H9 (cell line): Measurements from ENCODE around the gene KLHL41. TPM values are rescaled to one million over a fixed set of nuclear protein-coding genes. Genes with fewer than 3 reads are reported as not detected.

Source experiments
- DNase-seq: peaks from one replicate; pipeline ENCODE4 v3.0.0-alpha.2; 2017
- H2AFZ ChIP-seq: one replicate; pipeline ENCODE4 v1.6.1; 2013; ENCODE audit warnings: mild to moderate bottlenecking, low read length, control low read depth, moderate library complexity
- H2AK5ac ChIP-seq: 2 replicates; pipeline ENCODE4 v1.6.1; 2013; ENCODE audit warnings: low read length, control low read depth, mixed read lengths; ENCODE audit not compliant: insufficient read length
- H2BK120ac ChIP-seq: one replicate; pipeline ENCODE4 v1.6.1; 2013; ENCODE audit warnings: low read depth, mild to moderate bottlenecking, low read length, control low read depth, inconsistent platforms; ENCODE audit not compliant: poor library complexity, severe bottlenecking
- H2BK12ac ChIP-seq: 2 replicates; pipeline ENCODE4 v1.6.1; 2013; ENCODE audit warnings: low read length, control low read depth, mixed read lengths, low read depth; ENCODE audit not compliant: insufficient read length
- H2BK15ac ChIP-seq: 2 replicates; pipeline ENCODE4 v1.6.1; 2013; ENCODE audit warnings: low read depth, low read length, control low read depth
- H2BK20ac ChIP-seq: one replicate; pipeline ENCODE4 v1.6.1; 2013; ENCODE audit warnings: low read depth, mild to moderate bottlenecking, low read length, control low read depth, inconsistent platforms; ENCODE audit not compliant: poor library complexity, severe bottlenecking
- H2BK5ac ChIP-seq: 2 replicates; pipeline ENCODE4 v1.6.1; 2013; ENCODE audit warnings: low read length, control low read depth, mixed read lengths; ENCODE audit not compliant: insufficient read length
- H3K14ac ChIP-seq: 2 replicates; pipeline ENCODE4 v1.6.1; 2013; ENCODE audit warnings: low read length, control low read depth; ENCODE audit not compliant: insufficient read depth
- H3K18ac ChIP-seq: 2 replicates; pipeline ENCODE4 v1.6.1; 2013; ENCODE audit warnings: low read depth, mild to moderate bottlenecking, mixed read lengths, low read length, control low read depth; ENCODE audit not compliant: insufficient read length
- H3K23ac ChIP-seq: 2 replicates; pipeline ENCODE4 v1.6.1; 2013; ENCODE audit warnings: low read length, control low read depth, mixed read lengths, low read depth; ENCODE audit not compliant: insufficient read length
- H3K23me2 ChIP-seq: 2 replicates; pipeline ENCODE4 v1.6.1; 2013; ENCODE audit warnings: low read depth, mild to moderate bottlenecking, mixed read lengths, low read length, control low read depth; ENCODE audit not compliant: insufficient read length, poor library complexity, severe bottlenecking
- H3K27ac ChIP-seq: 2 replicates; pipeline ENCODE4 v1.5.1; 2013; ENCODE audit warnings: low read length, control low read depth, mixed read lengths, low read depth; ENCODE audit not compliant: insufficient read length
- H3K27me3 ChIP-seq: 2 replicates; pipeline ENCODE4 v1.6.1; 2013; ENCODE audit warnings: low read length, control low read depth, inconsistent platforms; ENCODE audit not compliant: insufficient read depth
- H3K4ac ChIP-seq: 2 replicates; pipeline ENCODE4 v1.6.1; 2013; ENCODE audit warnings: low read depth, mild to moderate bottlenecking, control low read depth, inconsistent platforms, low read length, moderate library complexity
- H3K4me1 ChIP-seq: 2 replicates; pipeline ENCODE4 v1.6.1; 2013; ENCODE audit warnings: low read length, control low read depth, inconsistent platforms; ENCODE audit not compliant: insufficient read depth
- H3K4me2 ChIP-seq: 2 replicates; pipeline ENCODE4 v1.6.1; 2013; ENCODE audit warnings: low read length, control low read depth, mixed read lengths; ENCODE audit not compliant: insufficient read length, insufficient read depth
- H3K56ac ChIP-seq: 2 replicates; pipeline ENCODE4 v1.6.1; 2013; ENCODE audit warnings: low read depth, mild to moderate bottlenecking, mixed read lengths, low read length, control low read depth; ENCODE audit not compliant: insufficient read length
- H3K79me1 ChIP-seq: 2 replicates; pipeline ENCODE4 v1.6.1; 2013; ENCODE audit warnings: low read depth, mild to moderate bottlenecking, moderate library complexity, low read length, control low read depth, inconsistent platforms; ENCODE audit not compliant: insufficient read depth, poor library complexity, severe bottlenecking
- H3K79me2 ChIP-seq: 2 replicates; pipeline ENCODE4 v1.6.1; 2013; ENCODE audit warnings: low read length, control low read depth, inconsistent platforms; ENCODE audit not compliant: insufficient read depth
- H3K9ac ChIP-seq: 2 replicates; pipeline ENCODE4 v1.6.1; 2013; ENCODE audit warnings: low read length, control low read depth, mixed read lengths; ENCODE audit not compliant: insufficient read length; ENCODE audit errors: extremely low read depth
- H3K9me3 ChIP-seq: one replicate; pipeline ENCODE4 v1.6.1; 2013; ENCODE audit warnings: low read depth, low read length, inconsistent platforms; ENCODE audit not compliant: control insufficient read depth
- H3T11ph ChIP-seq: one replicate; pipeline ENCODE4 v1.6.1; 2013; ENCODE audit warnings: mild to moderate bottlenecking, low read length, control low read depth, inconsistent platforms
- H4K20me1 ChIP-seq: one replicate; pipeline ENCODE4 v1.6.1; 2013; ENCODE audit not compliant: control insufficient read depth, insufficient read length, insufficient read depth
- H4K5ac ChIP-seq: 2 replicates; pipeline ENCODE4 v1.6.1; 2013; ENCODE audit warnings: low read depth, mild to moderate bottlenecking, mixed read lengths, low read length, control low read depth; ENCODE audit not compliant: insufficient read length
- H4K8ac ChIP-seq: replicated peaks from 2 replicates; pipeline ENCODE4 v1.6.1; 2013; ENCODE audit warnings: low read length, control low read depth, mixed read lengths, low read depth; ENCODE audit not compliant: insufficient read length
- H4K91ac ChIP-seq: 2 replicates; pipeline ENCODE4 v1.6.1; 2013; ENCODE audit warnings: low read depth, mild to moderate bottlenecking, moderate library complexity, mixed read lengths, low read length, control low read depth; ENCODE audit not compliant: insufficient read length
- H3K27ac Mint-ChIP-seq, 3 experiments: 2 replicates in 2 of 3; 3 replicates in 1 of 3; pipeline ENCODE4 v1.8.0; 2020 to 2021; ENCODE audit warnings: mixed read lengths in 3 of 3, mild to moderate bottlenecking in 1 of 3, moderate library complexity in 1 of 3
- H3K27me3 Mint-ChIP-seq: 2 replicates; pipeline ENCODE4 v1.8.0; 2021; ENCODE audit warnings: low read depth, mild to moderate bottlenecking, moderate library complexity, mixed read lengths
- H3K36me3 Mint-ChIP-seq, 3 experiments: 2 replicates in 2 of 3; 3 replicates in 1 of 3; pipeline ENCODE4 v1.8.0; 2020 to 2021; ENCODE audit warnings: low read depth in 3 of 3, mixed read lengths in 3 of 3; ENCODE audit not compliant: insufficient read depth in 1 of 3
- H3K4me1 Mint-ChIP-seq, 2 experiments: 2 replicates each; pipeline ENCODE4 v1.8.0; 2020; ENCODE audit warnings: mixed read lengths in 2 of 2
- H3K4me3 Mint-ChIP-seq, 2 experiments: 2 replicates in 1 of 2; 3 replicates in 1 of 2; pipeline ENCODE4 v1.8.0; 2020 to 2021; ENCODE audit warnings: mild to moderate bottlenecking in 2 of 2, mixed read lengths in 2 of 2, moderate library complexity in 1 of 2
- H3K9me3 Mint-ChIP-seq, 2 experiments: 2 replicates in 1 of 2; 3 replicates in 1 of 2; pipeline ENCODE4 v1.8.0; 2020; ENCODE audit warnings: mild to moderate bottlenecking in 2 of 2, mixed read lengths in 2 of 2, moderate library complexity in 1 of 2
- CTCF ChIP-seq: fragments of 200-600 bp; sonication (generic); conservative IDR thresholded peaks from 3 replicates; pipeline ENCODE4 v1.8.0; 2021; ENCODE audit warnings: antibody characterized with exemption, mild to moderate bottlenecking
- WGBS: extraction: QIAGEN DNeasy Blood & Tissue Kit; methylation state at CpG from one replicate; pipeline ENCODE4 v1.1.7; 2013; ENCODE audit warnings: missing lambda C conversion rate, low lambda C conversion rate, mixed read lengths; ENCODE audit not compliant: insufficient read length; ENCODE audit errors: extremely low coverage; 5-methylcytosine and 5-hydroxymethylcytosine counted together
- total RNA-seq: library from RNA; stranded (reverse); gene quantifications from 2 replicates; pipeline ENCODE4 v1.2.1, GENCODE V29; 2021

The KLHL41 gene
- total RNA-seq, 1 experiment from 2014 or later, result not detected

DNA sequence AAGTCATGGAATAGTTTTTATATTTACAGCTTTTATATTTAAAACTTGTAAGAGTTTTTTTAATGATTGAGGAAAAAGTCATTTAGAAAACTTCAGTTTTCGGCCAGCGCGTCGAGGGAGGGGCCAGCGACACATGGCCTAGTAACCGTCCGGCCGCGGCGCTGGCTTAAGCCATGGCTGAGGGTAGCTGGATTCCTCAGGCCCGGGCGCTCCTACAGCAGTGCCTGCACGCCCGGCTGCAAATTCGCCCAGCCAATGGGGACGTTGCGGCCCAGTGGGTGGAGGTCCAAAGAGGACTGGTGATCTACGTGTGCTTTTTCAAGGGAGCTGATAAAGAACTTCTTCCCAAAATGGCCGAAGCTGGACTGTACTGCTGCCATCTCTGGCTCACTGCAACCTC is 4.9 kb upstream of the KLHL41 start:
- H3K4me1 Mint-ChIP-seq, result peaks cover 6 to 9% of the 10 kb centered on the region in 2 experiments
- H2BK12ac ChIP-seq, result no peak overlapping the region
- no peak overlapping the region for H3K27ac Mint-ChIP-seq
- H3K9me3 ChIP-seq, result no peaks in the 10 kb centered on the region
- no peak overlapping the region for H3K9ac ChIP-seq
- no peak overlapping the region for H3K18ac ChIP-seq
- H3K56ac ChIP-seq, result no peak overlapping the region
- no peak overlapping the region for H3T11ph ChIP-seq
- no peaks in the 10 kb centered on the region for H4K20me1 ChIP-seq
- H3K9me3 Mint-ChIP-seq, result peaks cover 7 to 13% of the 10 kb centered on the region in 2 experiments; a peak in 3 of 5 replicates
- no peaks in the 10 kb centered on the region for H3K79me1 ChIP-seq
- no peak overlapping the region for H3K4me2 ChIP-seq
- H3K36me3 Mint-ChIP-seq, result peaks cover 0 to 14% (median 1%) of the 10 kb centered on the region in 3 experiments; a peak in 2 of 7 replicates
- no peaks in the 10 kb centered on the region for H3K4me1 ChIP-seq
- no peak overlapping the region for H2BK5ac ChIP-seq
- H2BK120ac ChIP-seq, result no peak overlapping the region
- no peak overlapping the region for H4K5ac ChIP-seq
- H3K27me3 ChIP-seq, result no peaks in the 10 kb centered on the region
- H3K14ac ChIP-seq, result no peak overlapping the region
- no peak overlapping the region for H4K91ac ChIP-seq
- H3K27ac ChIP-seq, result no peak overlapping the region
- H2AFZ ChIP-seq, result no peak overlapping the region
- no peaks in the 10 kb centered on the region for H3K79me2 ChIP-seq
- no peak overlapping the region for H4K8ac ChIP-seq
- H3K23me2 ChIP-seq, result no peaks in the 10 kb centered on the region
- H3K27me3 Mint-ChIP-seq, result no peaks in the 10 kb centered on the region; the same call in 1 of the 2 replicates
- H3K4me3 Mint-ChIP-seq, result no peak overlapping the region
- DNase-seq, result no peak
- H3K23ac ChIP-seq, result no peak overlapping the region
- no peak overlapping the region for H3K4ac ChIP-seq
- WGBS, result no CpG with 5 or more reads among the region's 19 CpGs
- TF ChIP-seq CTCF, result no peak
- H2BK15ac ChIP-seq, result no peak overlapping the region
- H2AK5ac ChIP-seq, result no peak overlapping the region
- H2BK20ac ChIP-seq, result no peak overlapping the region
